HepG2 (cell line): ENCODE data around the gene RMI1. TPM values are rescaled to one million over a fixed set of nuclear protein-coding genes. Genes with fewer than 3 reads are reported as not detected.
A peak's percentile ranks its signal among the peaks of the same experiment; 100 is the strongest.

ENCODE experiments used
- CBFB ChIP-seq: sonication (generic); formaldehyde crosslinking; IDR thresholded peaks from 2 replicates; pipeline ENCODE4 v1.4.0; 2020; ENCODE audit warnings: missing genetic modification reagents
- HBP1 ChIP-seq: IDR thresholded peaks from 2 replicates; pipeline ENCODE4 v1.6.1; 2016; ENCODE audit warnings: low read depth, control low read depth
- HNF4A ChIP-seq: sonication (generic); formaldehyde crosslinking; IDR thresholded peaks from 2 replicates; pipeline ENCODE4 v1.4.0; 2020; ENCODE audit warnings: missing genetic modification reagents
- PHF20 ChIP-seq: sonication (generic); formaldehyde crosslinking; IDR thresholded peaks from 2 replicates; pipeline ENCODE4 v1.5.0; 2020; ENCODE audit warnings: mild to moderate bottlenecking, missing genetic modification reagents
- PRMT3 ChIP-seq: sonication (generic); formaldehyde crosslinking; IDR thresholded peaks from 2 replicates; pipeline ENCODE4 v1.8.1; 2022; ENCODE audit warnings: low read depth, mild to moderate bottlenecking, moderate library complexity, missing genetic modification reagents, borderline replicate concordance
- ZNF263 ChIP-seq: sonication (generic); formaldehyde crosslinking; IDR thresholded peaks from 2 replicates; pipeline ENCODE4 v1.4.0; 2020; ENCODE audit warnings: missing genetic modification reagents
- ZNF414 ChIP-seq: sonication (generic); formaldehyde crosslinking; IDR thresholded peaks from 2 replicates; pipeline ENCODE4 v1.5.0; 2020; ENCODE audit warnings: missing genetic modification reagents
- ZNF761 ChIP-seq: sonication (generic); formaldehyde crosslinking; conservative IDR thresholded peaks from 2 replicates; pipeline ENCODE4 v1.4.0; 2020; ENCODE audit warnings: mild to moderate bottlenecking, missing genetic modification reagents
- polyA plus RNA-seq, 8 experiments: library from polyadenylated mRNA; depleted of rRNA in 3 of 8; stranded (reverse) in 7 of 8; unstranded in 1 of 8; fragments of >200 nt; fragmentation: Illumina TruSeq in 4 of 8; extraction: Trizol in 4 of 8; gene quantifications; 2 replicates each; pipeline versions ENCODE4 v1.2.1 to v1.2.3, GENCODE V29; 2011 to 2016; ENCODE audit warnings: low read depth in 4 of 8, missing spikeins in 1 of 8, mixed read lengths in 1 of 8; ENCODE audit not compliant: insufficient read depth in 1 of 8
- total RNA-seq, 5 experiments: library from RNA; depleted of rRNA; stranded (reverse); fragments of >200 nt; fragmentation: Illumina TruSeq; extraction: Trizol; gene quantifications; 2 replicates each; pipeline ENCODE4 v1.2.3, GENCODE V29; 2016; ENCODE audit warnings: low read depth in 1 of 5
- TF ChIP-seq, protein P1 (sequence below): sonication (generic); formaldehyde crosslinking; IDR thresholded peaks from 2 replicates; pipeline ENCODE4 v1.8.0; 2022; ENCODE audit warnings: missing genetic modification reagents, low read depth, mild to moderate bottlenecking, borderline replicate concordance
- TF ChIP-seq, protein P2 (sequence below): sonication (generic); formaldehyde crosslinking; conservative IDR thresholded peaks from 2 replicates; pipeline ENCODE4 v1.5.0; 2020; ENCODE audit warnings: missing genetic modification reagents
- TF ChIP-seq, protein P3 (sequence below): sonication (generic); formaldehyde crosslinking; IDR thresholded peaks from 2 replicates; pipeline ENCODE4 v1.4.0; 2020; ENCODE audit warnings: mild to moderate bottlenecking, missing genetic modification reagents

Gene RMI1
- total and polyA plus RNA-seq, 2 of the 13 experiments (the other 11 are each of a cell fraction or from before 2014, with no cell fraction given) = 0.54 to 3.7 TPM

DNA sequence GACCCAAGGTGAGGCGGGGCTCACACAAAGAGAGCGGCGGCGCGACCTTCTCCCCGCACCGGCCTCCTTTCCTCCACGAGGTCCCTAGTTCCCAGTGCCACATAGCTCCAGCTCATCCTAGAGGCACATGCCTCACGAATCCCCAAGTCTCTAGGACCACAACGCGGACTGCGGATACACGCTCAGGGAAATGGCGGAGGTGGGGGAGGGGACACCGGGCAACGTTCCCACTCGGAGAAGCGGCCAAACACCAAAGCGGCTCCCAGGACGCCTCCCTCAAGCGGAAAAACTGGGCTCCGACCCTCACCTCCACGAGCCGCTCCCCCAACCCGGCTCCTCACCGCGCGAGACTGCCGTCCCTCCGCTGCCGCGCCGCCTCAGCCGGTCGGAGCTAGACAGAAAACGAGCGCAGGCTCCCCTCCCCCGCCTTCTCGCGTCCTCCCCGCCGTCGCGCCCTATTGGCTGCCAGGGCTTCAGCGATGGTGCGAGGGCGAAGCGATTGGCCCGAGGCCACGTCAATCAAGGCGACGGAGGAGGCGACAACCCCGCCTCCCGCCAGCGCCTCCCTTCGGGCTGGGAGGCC lies 702 bp upstream of the RMI1 start, which contains the start of gene HNRNPK (continued):
- TF ChIP-seq PHF20 (CRISPR knock-in tag) (0 out of 2 replicates have a peak, but pooled peaks have one; percentile 2), ZNF761 (CRISPR knock-in tag) (peak; percentile 19; the same call in 1 of the 2 replicates), HBP1 (peak; percentile 19), ZNF263 (no peak), ZNF414 (peak; percentile 87), HNF4A (no peak), PRMT3 (CRISPR knock-in tag) (0 out of 2 replicates have a peak, but pooled peaks have one; percentile 29), CBFB (CRISPR knock-in tag) (no peak)
- TF ChIP-seq, protein P1, sequence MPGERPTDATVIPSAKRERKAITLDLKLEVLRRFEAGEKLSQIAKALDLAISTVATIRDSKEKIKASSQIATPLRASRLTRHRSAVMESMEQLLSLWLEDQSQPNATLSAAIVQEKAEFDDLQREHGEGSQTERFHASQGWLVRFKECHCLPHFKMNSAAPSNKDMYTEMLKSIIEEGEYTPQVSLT = no peak; the same call in 1 of the 2 replicates
- TF ChIP-seq, protein P2, sequence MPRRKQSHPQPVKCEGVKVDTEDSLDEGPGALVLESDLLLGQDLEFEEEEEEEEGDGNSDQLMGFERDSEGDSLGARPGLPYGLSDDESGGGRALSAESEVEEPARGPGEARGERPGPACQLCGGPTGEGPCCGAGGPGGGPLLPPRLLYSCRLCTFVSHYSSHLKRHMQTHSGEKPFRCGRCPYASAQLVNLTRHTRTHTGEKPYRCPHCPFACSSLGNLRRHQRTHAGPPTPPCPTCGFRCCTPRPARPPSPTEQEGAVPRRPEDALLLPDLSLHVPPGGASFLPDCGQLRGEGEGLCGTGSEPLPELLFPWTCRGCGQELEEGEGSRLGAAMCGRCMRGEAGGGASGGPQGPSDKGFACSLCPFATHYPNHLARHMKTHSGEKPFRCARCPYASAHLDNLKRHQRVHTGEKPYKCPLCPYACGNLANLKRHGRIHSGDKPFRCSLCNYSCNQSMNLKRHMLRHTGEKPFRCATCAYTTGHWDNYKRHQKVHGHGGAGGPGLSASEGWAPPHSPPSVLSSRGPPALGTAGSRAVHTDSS (CRISPR knock-in tag) = no peak
- TF ChIP-seq, protein P3, sequence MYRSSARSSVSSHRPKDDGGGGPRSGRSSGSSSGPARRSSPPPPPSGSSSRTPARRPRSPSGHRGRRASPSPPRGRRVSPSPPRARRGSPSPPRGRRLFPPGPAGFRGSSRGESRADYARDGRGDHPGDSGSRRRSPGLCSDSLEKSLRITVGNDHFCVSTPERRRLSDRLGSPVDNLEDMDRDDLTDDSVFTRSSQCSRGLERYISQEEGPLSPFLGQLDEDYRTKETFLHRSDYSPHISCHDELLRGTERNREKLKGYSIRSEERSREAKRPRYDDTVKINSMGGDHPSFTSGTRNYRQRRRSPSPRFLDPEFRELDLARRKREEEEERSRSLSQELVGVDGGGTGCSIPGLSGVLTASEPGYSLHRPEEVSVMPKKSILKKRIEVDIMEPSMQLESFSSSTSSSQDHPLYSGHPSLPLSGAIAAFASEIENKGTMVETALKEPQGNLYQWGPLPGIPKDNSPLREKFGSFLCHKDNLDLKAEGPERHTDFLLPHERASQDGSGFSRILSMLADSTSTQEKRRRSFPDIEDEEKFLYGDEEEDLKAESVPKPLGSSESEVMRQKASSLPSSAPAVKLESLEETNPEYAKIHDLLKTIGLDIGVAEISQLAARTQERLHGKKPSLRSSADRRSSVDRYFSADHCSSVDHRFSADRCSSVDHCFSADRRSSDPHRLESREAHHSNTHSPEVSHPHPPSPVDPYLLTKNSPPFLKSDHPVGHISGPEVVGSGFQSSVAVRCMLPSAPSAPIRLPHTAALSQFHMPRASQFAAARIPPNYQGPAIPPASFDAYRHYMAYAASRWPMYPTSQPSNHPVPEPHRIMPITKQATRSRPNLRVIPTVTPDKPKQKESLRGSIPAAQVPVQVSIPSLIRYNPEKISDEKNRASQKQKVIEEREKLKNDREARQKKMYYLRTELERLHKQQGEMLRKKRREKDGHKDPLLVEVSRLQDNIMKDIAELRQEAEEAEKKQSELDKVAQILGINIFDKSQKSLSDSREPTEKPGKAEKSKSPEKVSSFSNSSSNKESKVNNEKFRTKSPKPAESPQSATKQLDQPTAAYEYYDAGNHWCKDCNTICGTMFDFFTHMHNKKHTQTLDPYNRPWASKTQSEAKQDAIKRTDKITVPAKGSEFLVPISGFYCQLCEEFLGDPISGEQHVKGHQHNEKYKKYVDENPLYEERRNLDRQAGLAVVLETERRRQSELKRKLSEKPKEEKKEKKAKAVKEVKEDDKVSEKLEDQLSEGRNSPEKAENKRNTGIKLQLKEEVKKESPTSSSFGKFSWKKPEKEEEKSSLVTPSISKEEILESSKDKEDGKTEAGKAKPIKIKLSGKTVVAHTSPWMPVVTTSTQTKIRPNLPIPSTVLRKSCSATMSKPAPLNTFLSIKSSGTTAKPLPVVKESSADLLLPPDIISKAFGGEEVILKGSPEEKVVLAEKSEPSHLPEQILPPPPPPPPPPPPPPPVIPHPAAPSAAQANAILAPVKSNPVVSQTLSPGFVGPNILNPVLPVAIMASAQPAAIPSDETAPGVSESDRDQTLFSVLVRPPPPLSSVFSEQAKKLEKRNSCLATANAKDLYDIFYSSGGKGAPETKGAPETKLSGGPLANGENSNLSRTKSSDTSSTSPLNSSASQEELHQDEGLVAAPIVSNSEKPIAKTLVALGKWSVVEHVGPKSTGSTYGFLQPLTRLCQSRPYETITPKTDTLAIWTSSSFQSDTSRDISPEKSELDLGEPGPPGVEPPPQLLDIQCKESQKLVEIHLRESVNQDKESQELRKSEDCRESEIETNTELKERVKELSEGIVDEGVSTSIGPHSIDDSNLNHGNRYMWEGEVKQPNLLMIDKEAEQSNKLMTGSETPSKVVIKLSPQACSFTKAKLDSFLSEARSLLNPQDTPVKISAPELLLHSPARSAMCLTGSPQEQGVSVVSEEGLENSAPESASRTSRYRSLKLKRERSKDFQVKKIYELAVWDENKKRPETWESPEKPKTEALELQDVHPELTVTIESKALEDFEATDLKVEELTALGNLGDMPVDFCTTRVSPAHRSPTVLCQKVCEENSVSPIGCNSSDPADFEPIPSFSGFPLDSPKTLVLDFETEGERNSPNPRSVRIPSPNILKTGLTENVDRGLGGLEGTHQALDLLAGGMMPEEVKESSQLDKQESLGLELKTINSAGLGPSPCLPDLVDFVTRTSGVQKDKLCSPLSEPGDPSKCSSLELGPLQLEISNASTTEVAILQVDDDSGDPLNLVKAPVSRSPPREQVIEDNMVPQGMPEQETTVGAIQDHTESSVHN (CRISPR knock-in tag) = no peak
